Measurements from ENCODE around the gene CELF2.

CELF2 gene

GRCh38 chr10:11036424-11037011 is 18.8 kb downstream of the CELF2 start:
- H3K36me3 ChIP-seq (ENCODE audit: control insufficient read depth in 5 of 5, insufficient read depth in 5 of 5, low read length in 5 of 5) = no peaks in the 10 kb centered on the region
- H3K4me1 ChIP-seq (ENCODE audit: control insufficient read depth in 5 of 5, insufficient read depth in 5 of 5, low read length in 5 of 5) = peaks cover 0 to 39% (median 24%) of the 10 kb centered on the region in 5 donors
- no peak overlapping the region for H3K9ac ChIP-seq (ENCODE audit: low read length in 5 of 5)
- no peak overlapping the region for H3K4me3 ChIP-seq (ENCODE audit: low read depth in 1 of 5, low read length in 5 of 5)
- H3K9me3 ChIP-seq (ENCODE audit: control insufficient read depth in 5 of 5, low read length in 5 of 5) = no peaks in the 10 kb centered on the region
- no peak overlapping the region for H3K27ac ChIP-seq (ENCODE audit: low read depth, low read length)
- H3K27me3 ChIP-seq (ENCODE audit: control insufficient read depth in 5 of 5, insufficient read depth in 4 of 5, low read length in 5 of 5) = no peaks in the 10 kb centered on the region

- Histone ChIP-seq H3K36me3 (ENCODE audit: control insufficient read depth in 5 of 5, insufficient read depth in 5 of 5, low read length in 5 of 5) (no peaks in the 10 kb centered on the region), H3K4me1 (ENCODE audit: control insufficient read depth in 5 of 5, insufficient read depth in 5 of 5, low read length in 5 of 5) (peaks cover 0 to 39% (median 24%) of the 10 kb centered on the region in 5 donors), H3K9me3 (ENCODE audit: control insufficient read depth in 5 of 5, low read length in 5 of 5) (no peaks in the 10 kb centered on the region), H3K27me3 (ENCODE audit: control insufficient read depth in 5 of 5, insufficient read depth in 4 of 5, low read length in 5 of 5) (no peaks in the 10 kb centered on the region), H3K27ac (ENCODE audit: low read depth, low read length) (peak overlapping the region; percentile 32), H3K4me3 (ENCODE audit: low read depth in 1 of 5, low read length in 5 of 5) (no peak overlapping the region), H3K9ac (ENCODE audit: low read length in 5 of 5) (no peak overlapping the region)
Observed at GRCh38 chr10:11037991-11038390, 20.3 kb downstream of the CELF2 start.

- Histone ChIP-seq H3K4me1 (ENCODE audit: control insufficient read depth in 5 of 5, insufficient read depth in 5 of 5, low read length in 5 of 5) (peaks cover 0 to 34% (median 24%) of the 10 kb centered on the region in 5 donors), H3K27me3 (ENCODE audit: control insufficient read depth in 5 of 5, insufficient read depth in 4 of 5, low read length in 5 of 5) (no peaks in the 10 kb centered on the region), H3K36me3 (ENCODE audit: control insufficient read depth in 5 of 5, insufficient read depth in 5 of 5, low read length in 5 of 5) (peaks cover 0 to 5% (median 2%) of the 10 kb centered on the region in 5 donors), H3K27ac (ENCODE audit: low read depth, low read length) (no peak overlapping the region), H3K9me3 (ENCODE audit: control insufficient read depth in 5 of 5, low read length in 5 of 5) (no peaks in the 10 kb centered on the region), H3K9ac (ENCODE audit: low read length in 5 of 5) (no peak overlapping the region), H3K4me3 (ENCODE audit: low read depth in 1 of 5, low read length in 5 of 5) (no peak overlapping the region)
Observed at GRCh38 chr10:11042357-11042756, 24.7 kb downstream of the CELF2 start.

- Histone ChIP-seq H3K4me1 (ENCODE audit: control insufficient read depth in 5 of 5, insufficient read depth in 5 of 5, low read length in 5 of 5) (peaks cover 0 to 34% (median 26%) of the 10 kb centered on the region in 5 donors), H3K9ac (ENCODE audit: low read length in 5 of 5) (no peak overlapping the region), H3K27me3 (ENCODE audit: control insufficient read depth in 5 of 5, insufficient read depth in 4 of 5, low read length in 5 of 5) (no peaks in the 10 kb centered on the region), H3K9me3 (ENCODE audit: control insufficient read depth in 5 of 5, low read length in 5 of 5) (no peaks in the 10 kb centered on the region), H3K4me3 (ENCODE audit: low read depth in 1 of 5, low read length in 5 of 5) (no peak overlapping the region), H3K36me3 (ENCODE audit: control insufficient read depth in 5 of 5, insufficient read depth in 5 of 5, low read length in 5 of 5) (peaks cover 0 to 5% (median 2%) of the 10 kb centered on the region in 5 donors), H3K27ac (ENCODE audit: low read depth, low read length) (no peak overlapping the region)
Observed at GRCh38 chr10:11043039-11043438, 25.4 kb downstream of the CELF2 start.

GRCh38 chr10:11043446-11044127 is 25.9 kb downstream of the CELF2 start:
- Histone ChIP-seq H3K27ac (ENCODE audit: low read depth, low read length) (no peak overlapping the region), H3K9me3 (ENCODE audit: control insufficient read depth in 5 of 5, low read length in 5 of 5) (no peaks in the 10 kb centered on the region), H3K27me3 (ENCODE audit: control insufficient read depth in 5 of 5, insufficient read depth in 4 of 5, low read length in 5 of 5) (no peaks in the 10 kb centered on the region), H3K9ac (ENCODE audit: low read length in 5 of 5) (no peak overlapping the region), H3K4me3 (ENCODE audit: low read depth in 1 of 5, low read length in 5 of 5) (no peak overlapping the region), H3K4me1 (ENCODE audit: control insufficient read depth in 5 of 5, insufficient read depth in 5 of 5, low read length in 5 of 5) (peaks cover 0 to 34% (median 27%) of the 10 kb centered on the region in 5 donors), H3K36me3 (ENCODE audit: control insufficient read depth in 5 of 5, insufficient read depth in 5 of 5, low read length in 5 of 5) (peaks cover 0 to 5% (median 2%) of the 10 kb centered on the region in 5 donors)

GRCh38 chr10:11045487-11045886 is 27.8 kb downstream of the CELF2 start:
- H3K4me3 ChIP-seq (ENCODE audit: low read depth in 1 of 5, low read length in 5 of 5) = no peak overlapping the region
- no peak overlapping the region for H3K27ac ChIP-seq (ENCODE audit: low read depth, low read length)
- H3K9me3 ChIP-seq (ENCODE audit: control insufficient read depth in 5 of 5, low read length in 5 of 5) = no peaks in the 10 kb centered on the region
- H3K9ac ChIP-seq (ENCODE audit: low read length in 5 of 5) = no peak overlapping the region
- peaks cover 0 to 50% (median 45%) of the 10 kb centered on the region in 5 donors for H3K4me1 ChIP-seq (ENCODE audit: control insufficient read depth in 5 of 5, insufficient read depth in 5 of 5, low read length in 5 of 5)
- H3K27me3 ChIP-seq (ENCODE audit: control insufficient read depth in 5 of 5, insufficient read depth in 4 of 5, low read length in 5 of 5) = no peaks in the 10 kb centered on the region
- peaks cover 0 to 5% (median 2%) of the 10 kb centered on the region in 5 donors for H3K36me3 ChIP-seq (ENCODE audit: control insufficient read depth in 5 of 5, insufficient read depth in 5 of 5, low read length in 5 of 5)

- H3K27me3 ChIP-seq (ENCODE audit: control insufficient read depth in 5 of 5, insufficient read depth in 4 of 5, low read length in 5 of 5) = no peaks in the 10 kb centered on the region
- peak overlapping the region; percentile 25 for H3K27ac ChIP-seq (ENCODE audit: low read depth, low read length)
- peaks cover 0 to 5% (median 2%) of the 10 kb centered on the region in 5 donors for H3K36me3 ChIP-seq (ENCODE audit: control insufficient read depth in 5 of 5, insufficient read depth in 5 of 5, low read length in 5 of 5)
- H3K4me3 ChIP-seq (ENCODE audit: low read depth in 1 of 5, low read length in 5 of 5) = peak overlapping the region in 2 of 5 donors; percentile 9 to 43
- H3K9ac ChIP-seq (ENCODE audit: low read length in 5 of 5) = peak overlapping the region in 1 of 5 donors; percentile 42
- no peaks in the 10 kb centered on the region for H3K9me3 ChIP-seq (ENCODE audit: control insufficient read depth in 5 of 5, low read length in 5 of 5)
- H3K4me1 ChIP-seq (ENCODE audit: control insufficient read depth in 5 of 5, insufficient read depth in 5 of 5, low read length in 5 of 5) = peaks cover 0 to 56% (median 51%) of the 10 kb centered on the region in 5 donors
Observed at GRCh38 chr10:11045995-11046775, 28.5 kb downstream of the CELF2 start.

GRCh38 chr10:11046776-11047160 is 29.1 kb downstream of the CELF2 start:
- Histone ChIP-seq H3K27me3 (ENCODE audit: control insufficient read depth in 5 of 5, insufficient read depth in 4 of 5, low read length in 5 of 5) (no peaks in the 10 kb centered on the region), H3K36me3 (ENCODE audit: control insufficient read depth in 5 of 5, insufficient read depth in 5 of 5, low read length in 5 of 5) (peaks cover 0 to 5% (median 2%) of the 10 kb centered on the region in 5 donors), H3K4me1 (ENCODE audit: control insufficient read depth in 5 of 5, insufficient read depth in 5 of 5, low read length in 5 of 5) (peaks cover 0 to 56% (median 51%) of the 10 kb centered on the region in 5 donors), H3K27ac (ENCODE audit: low read depth, low read length) (peak overlapping the region; percentile 25), H3K4me3 (ENCODE audit: low read depth in 1 of 5, low read length in 5 of 5) (no peak overlapping the region), H3K9ac (ENCODE audit: low read length in 5 of 5) (no peak overlapping the region), H3K9me3 (ENCODE audit: control insufficient read depth in 5 of 5, low read length in 5 of 5) (no peaks in the 10 kb centered on the region)

- peaks cover 0 to 2% (median under 1%) of the 10 kb centered on the region in 5 donors for H3K36me3 ChIP-seq (ENCODE audit: control insufficient read depth in 5 of 5, insufficient read depth in 5 of 5, low read length in 5 of 5)
- H3K4me3 ChIP-seq (ENCODE audit: low read depth in 1 of 5, low read length in 5 of 5) = no peak overlapping the region
- H3K27ac ChIP-seq (ENCODE audit: low read depth, low read length) = peak overlapping the region; percentile 19
- H3K4me1 ChIP-seq (ENCODE audit: control insufficient read depth in 5 of 5, insufficient read depth in 5 of 5, low read length in 5 of 5) = peaks cover 0 to 55% (median 51%) of the 10 kb centered on the region in 5 donors
- H3K9me3 ChIP-seq (ENCODE audit: control insufficient read depth in 5 of 5, low read length in 5 of 5) = no peaks in the 10 kb centered on the region
- no peaks in the 10 kb centered on the region for H3K27me3 ChIP-seq (ENCODE audit: control insufficient read depth in 5 of 5, insufficient read depth in 4 of 5, low read length in 5 of 5)
- H3K9ac ChIP-seq (ENCODE audit: low read length in 5 of 5) = no peak overlapping the region
Observed at GRCh38 chr10:11048707-11049278, 31.1 kb downstream of the CELF2 start.

Measured in subcutaneous abdominal adipose tissue (tissue), 5 donors.